IMR-90 (cell line): ENCODE results near the gene ESYT1. TPM values are rescaled to one million over a fixed set of nuclear protein-coding genes. Genes with fewer than 3 reads are reported as not detected.
A peak's percentile ranks its signal among the peaks of the same experiment; 100 is the strongest.

ENCODE experiments used
- ATAC-seq: fragments of 200-7000 bp; cut with Tn5 transposase; 2 replicates; pipeline ENCODE4 v1.9.1; 2020; ENCODE audit warnings: low read depth, mild to moderate bottlenecking, moderate library complexity
- BruUV-seq: library from RNA; stranded (reverse); fragments of 400-500 nt; replicated peaks from 2 replicates; lab custom pipeline; 2021; lab: Mats Ljungman, UMichigan
- CTCF ChIA-PET: fragments of 300-600 bp; formaldehyde crosslinking; extraction: SDS; loops from one replicate; lab custom pipeline; 2021; ENCODE audit warnings: antibody characterized with exemption; lab: Yijun Ruan, JAX
- POLR2A ChIA-PET: fragments of 300-600 bp; sonication (Branson Sonifier 250); formaldehyde crosslinking; loops from one replicate; lab custom pipeline; 2022; ENCODE audit warnings: antibody characterized with exemption; ENCODE audit not compliant: unreplicated experiment; lab: Charles Lee
- DNase-seq: peaks from one replicate; pipeline ENCODE4 v3.0.0; 2013
- H2AFZ ChIP-seq: replicated peaks from 2 replicates; pipeline ENCODE3; 2013; ENCODE audit warnings: low read length, mild to moderate bottlenecking; ENCODE audit not compliant: poor library complexity
- H2AK5ac ChIP-seq: 2 replicates; pipeline ENCODE4 v1.6.1; 2013; ENCODE audit warnings: low read depth, low read length, inconsistent platforms
- H2AK9ac ChIP-seq: replicated peaks from 2 replicates; pipeline ENCODE3; 2013; ENCODE audit warnings: mild to moderate bottlenecking, low read depth, low read length, moderate library complexity; ENCODE audit not compliant: poor library complexity
- H2BK120ac ChIP-seq: 2 replicates; pipeline ENCODE4 v1.6.1; 2013; ENCODE audit warnings: low read depth, low read length, inconsistent platforms
- H2BK15ac ChIP-seq: 3 replicates; pipeline ENCODE4 v1.6.1; 2013; ENCODE audit warnings: low read depth, low read length, inconsistent platforms
- H2BK20ac ChIP-seq: 2 replicates; pipeline ENCODE4 v1.6.1; 2013; ENCODE audit warnings: low read depth, mild to moderate bottlenecking, inconsistent platforms, low read length, moderate library complexity
- H2BK5ac ChIP-seq: 2 replicates; pipeline ENCODE4 v1.6.1; 2013; ENCODE audit warnings: mild to moderate bottlenecking, low read depth, low read length, inconsistent platforms; ENCODE audit not compliant: poor library complexity, severe bottlenecking
- H3K14ac ChIP-seq: replicated peaks from 2 replicates; pipeline ENCODE4 v1.6.1; 2013; ENCODE audit warnings: low read depth, low read length, inconsistent platforms
- H3K18ac ChIP-seq: 2 replicates; pipeline ENCODE4 v1.6.1; 2013; ENCODE audit warnings: low read depth, low read length, control low read depth
- H3K23ac ChIP-seq: 2 replicates; pipeline ENCODE4 v1.6.1; 2013; ENCODE audit warnings: low read depth, low read length, inconsistent platforms
- H3K27ac ChIP-seq: 2 replicates; pipeline ENCODE4 v1.5.1; 2013; ENCODE audit warnings: mild to moderate bottlenecking, control low read depth, low read length; ENCODE audit not compliant: insufficient read depth
- H3K27me3 ChIP-seq: 2 replicates; pipeline ENCODE4 v1.6.1; 2013; ENCODE audit warnings: low read length; ENCODE audit not compliant: control insufficient read depth, insufficient read depth
- H3K36me3 ChIP-seq: 2 replicates; pipeline ENCODE4 v1.6.1; 2013; ENCODE audit warnings: low read length, mixed read lengths; ENCODE audit not compliant: control insufficient read depth, insufficient read depth
- H3K4ac ChIP-seq: 2 replicates; pipeline ENCODE4 v1.6.1; 2013; ENCODE audit warnings: low read depth, low read length, inconsistent platforms
- H3K4me1 ChIP-seq: 2 replicates; pipeline ENCODE4 v1.6.1; 2013; ENCODE audit warnings: low read length, mixed read lengths; ENCODE audit not compliant: control insufficient read depth, insufficient read depth
- H3K4me2 ChIP-seq: 2 replicates; pipeline ENCODE4 v1.6.1; 2013; ENCODE audit warnings: low read depth, mild to moderate bottlenecking, control low read depth, low read length, moderate library complexity
- H3K4me3 ChIP-seq: 2 replicates; pipeline ENCODE4 v1.5.1; 2013; ENCODE audit warnings: low read depth, mild to moderate bottlenecking, control low read depth, low read length, moderate library complexity; ENCODE audit not compliant: insufficient read depth
- H3K56ac ChIP-seq: 2 replicates; pipeline ENCODE4 v1.6.1; 2013; ENCODE audit warnings: low read length, inconsistent platforms; ENCODE audit not compliant: insufficient read depth; ENCODE audit errors: extremely low read depth
- H3K79me1 ChIP-seq, 2 experiments: 2 replicates each; pipeline ENCODE4 v1.6.1; 2013; ENCODE audit warnings: low read length in 2 of 2, inconsistent platforms in 1 of 2, low read depth in 1 of 2
- H3K9ac ChIP-seq: 2 replicates; pipeline ENCODE4 v1.6.1; 2013; ENCODE audit warnings: low read depth, low read length, control low read depth
- H3K9me1 ChIP-seq: 2 replicates; pipeline ENCODE4 v1.6.1; 2013; ENCODE audit warnings: low read length, inconsistent platforms; ENCODE audit not compliant: insufficient read depth
- H3K9me3 ChIP-seq: 2 replicates; pipeline ENCODE4 v1.6.1; 2013; ENCODE audit warnings: low read length; ENCODE audit not compliant: control insufficient read depth, insufficient read depth
- H4K20me1 ChIP-seq: 2 replicates; pipeline ENCODE4 v1.6.1; 2013; ENCODE audit warnings: low read length, inconsistent platforms; ENCODE audit not compliant: insufficient read depth
- H4K5ac ChIP-seq: 2 replicates; pipeline ENCODE4 v1.6.1; 2013; ENCODE audit warnings: mild to moderate bottlenecking, low read depth, low read length, control low read depth
- H4K8ac ChIP-seq, 2 experiments: 2 replicates each; pipeline ENCODE4 v1.6.1; 2013; ENCODE audit warnings: low read depth in 2 of 2, low read length in 2 of 2, control low read depth in 1 of 2, inconsistent platforms in 1 of 2
- H4K91ac ChIP-seq: 2 replicates; pipeline ENCODE4 v1.6.1; 2013; ENCODE audit warnings: low read depth, low read length, inconsistent platforms; ENCODE audit not compliant: insufficient read depth
- BHLHE40 ChIP-seq: fragments of 150-350 bp; IDR thresholded peaks from 2 replicates; pipeline ENCODE4 v1.6.1; 2016; ENCODE audit warnings: mild to moderate bottlenecking, low read depth, low read length
- CEBPB ChIP-seq: IDR thresholded peaks from 2 replicates; pipeline ENCODE4 v1.6.1; 2012; ENCODE audit warnings: low read depth, low read length, improper control_type of control experiment
- CHD1 ChIP-seq: IDR thresholded peaks from 2 replicates; pipeline ENCODE4 v1.6.1; 2012; ENCODE audit warnings: low read depth, low read length, improper control_type of control experiment
- CTCF ChIP-seq: conservative IDR thresholded peaks from 2 replicates; pipeline ENCODE4 v1.5.1; 2012; ENCODE audit warnings: mild to moderate bottlenecking, low read depth, low read length, improper control_type of control experiment
- MAFK ChIP-seq: IDR thresholded peaks from 2 replicates; pipeline ENCODE4 v1.6.1; 2012; ENCODE audit warnings: low read depth, low read length, improper control_type of control experiment
- MXI1 ChIP-seq: IDR thresholded peaks from 2 replicates; pipeline ENCODE4 v1.6.1; 2012; ENCODE audit warnings: low read depth, mild to moderate bottlenecking, low read length, moderate library complexity, borderline replicate concordance
- POLR2A ChIP-seq: IDR thresholded peaks from 2 replicates; pipeline ENCODE4 v1.6.1; 2012; ENCODE audit warnings: mild to moderate bottlenecking, low read depth, low read length
- RAD21 ChIP-seq: IDR thresholded peaks from 2 replicates; pipeline ENCODE4 v1.6.1; 2012; ENCODE audit warnings: low read length, improper control_type of control experiment
- USF2 ChIP-seq: fragments of 150-350 bp; IDR thresholded peaks from 2 replicates; pipeline ENCODE4 v1.6.1; 2017; ENCODE audit warnings: mild to moderate bottlenecking, antibody characterized with exemption, low read length, low read depth
- WGBS, 2 experiments: methylation state at CpG; one replicate each; pipeline versions ENCODE4 v1.1.5 to v1.1.7; 2013; ENCODE audit warnings: missing lambda C conversion rate in 2 of 2; ENCODE audit not compliant: insufficient read length in 1 of 2; ENCODE audit errors: extremely low coverage in 2 of 2; 5-methylcytosine and 5-hydroxymethylcytosine counted together
- dilution Hi-C: fragments of 300-500 bp; cut with HindIII; formaldehyde crosslinking; loops from one replicate; pipeline ENCODE4 v1.14.3; 2018; ENCODE audit warnings: low sequenced_read_pairs; ENCODE audit not compliant: unreplicated experiment
- in situ Hi-C: fragments of 300-500 bp; cut with MboI; formaldehyde crosslinking; loops from 3 replicates; pipeline ENCODE4 v1.14.3; 2019; ENCODE audit warnings: low sequenced_read_pairs, inconsistent platforms, mixed read lengths
- intact Hi-C: fragments of 100-400 bp; cut with micrococcal nuclease; formaldehyde crosslinking; loops from 2 replicates; pipeline ENCODE4 v1.10.0; 2022
- polyA plus RNA-seq, 3 experiments: library from polyadenylated mRNA; depleted of rRNA; stranded (reverse); fragments of >200 nt; gene quantifications; 2 replicates each; pipeline ENCODE4 v1.2.3, GENCODE V29; 2012; ENCODE audit warnings: low replicate concordance in 1 of 3
- total RNA-seq: library from RNA; depleted of rRNA; stranded (reverse); fragments of >200 nt; gene quantifications from 2 replicates; pipeline ENCODE4 v1.2.3, GENCODE V29; 2012

ESYT1 gene
- total and polyA plus RNA-seq, 2 of the 4 experiments (the other 2 are of a cell fraction) = 150 to 153 TPM

GRCh38 chr12:56107242-56107641 lies 20.8 kb upstream of the ESYT1 start:
- TF ChIP-seq CTCF = no peak
- no peak for TF ChIP-seq CEBPB
- no peak for TF ChIP-seq RAD21
- TF ChIP-seq USF2 = no peak
- TF ChIP-seq POLR2A = no peak
- no peak for TF ChIP-seq MAFK
- no peak for TF ChIP-seq CHD1
- no peak for TF ChIP-seq BHLHE40
- TF ChIP-seq MXI1 = no peak
- no peak overlapping the region for H2BK5ac ChIP-seq
- peaks cover 18 to 30% of the 10 kb centered on the region in 2 experiments; a peak in 3 of 4 replicates for H3K79me1 ChIP-seq
- H2AK5ac ChIP-seq = no peak overlapping the region
- no peak overlapping the region for H3K56ac ChIP-seq
- 0 out of 2 replicates have a peak overlapping the region, but pooled peaks have one; percentile 21 for H3K9ac ChIP-seq
- H2AFZ ChIP-seq = no peak overlapping the region
- H3K27me3 ChIP-seq = no peaks in the 10 kb centered on the region
- no peak overlapping the region for H3K27ac ChIP-seq
- H4K20me1 ChIP-seq = peaks cover 12% of the 10 kb centered on the region
- no peak overlapping the region for H4K5ac ChIP-seq
- peaks cover 5% of the 10 kb centered on the region; the same call in 1 of the 2 replicates for H3K4me1 ChIP-seq
- H3K9me3 ChIP-seq = no peaks in the 10 kb centered on the region
- H2BK15ac ChIP-seq = no peak overlapping the region
- DNase-seq = no peak
- H3K36me3 ChIP-seq = peaks cover 38% of the 10 kb centered on the region
- no peaks in the 10 kb centered on the region for H3K9me1 ChIP-seq
- no peak overlapping the region for H3K4ac ChIP-seq
- H2BK120ac ChIP-seq = no peak overlapping the region
- no TSS peak for BruUV-seq
- no peak overlapping the region for H3K4me3 ChIP-seq
- no peak overlapping the region for H4K8ac ChIP-seq
- no peak overlapping the region for H2BK20ac ChIP-seq
- no peak for ATAC-seq
- in situ Hi-C loops (no loop called here), dilution Hi-C loops (no loop called here), intact Hi-C loops (loop anchor here (5.0 to 10.0 kb wide), 2 partner anchors 112 to 290 kb away; partner anchors contain the start of genes ORMDL2, SARNP and SUOX)
- POLR2A ChIA-PET = no interaction called here
- WGBS, 2 experiments = 80% methylated on average over 1 of the region's 3 CpGs; no CpG with 5 or more reads in 1 of the 2 experiments
- H3K18ac ChIP-seq = no peak overlapping the region
- no peak overlapping the region for H3K4me2 ChIP-seq
- CTCF ChIA-PET = interaction anchor here (0.6 kb wide), 1 partner anchor 544 kb away, joined by 3 read pairs; no protein-coding TSS in a partner anchor
- H4K91ac ChIP-seq = no peak overlapping the region
- no peak overlapping the region for H2AK9ac ChIP-seq
- H3K14ac ChIP-seq = no peak overlapping the region
- H3K23ac ChIP-seq = no peak overlapping the region
